GM12864 (cell line): ENCODE measurements around the gene HNRNPAB.

Experiments used
- DNase-seq: peaks from one replicate; pipeline ENCODE4 v3.0.0-alpha.2; 2011; ENCODE audit warnings: low read depth
- H3K4me3 ChIP-seq: 2 replicates; pipeline ENCODE4 v1.5.1; 2011; ENCODE audit warnings: mild to moderate bottlenecking, low read depth, low read length, control low read depth
- CTCF ChIP-seq: IDR thresholded peaks from 2 replicates; pipeline ENCODE4 v1.5.1; 2011; ENCODE audit warnings: low read depth, mild to moderate bottlenecking, moderate library complexity, low read length, control low read depth, inconsistent platforms; ENCODE audit errors: missing control alignments

The HNRNPAB gene

DNA sequence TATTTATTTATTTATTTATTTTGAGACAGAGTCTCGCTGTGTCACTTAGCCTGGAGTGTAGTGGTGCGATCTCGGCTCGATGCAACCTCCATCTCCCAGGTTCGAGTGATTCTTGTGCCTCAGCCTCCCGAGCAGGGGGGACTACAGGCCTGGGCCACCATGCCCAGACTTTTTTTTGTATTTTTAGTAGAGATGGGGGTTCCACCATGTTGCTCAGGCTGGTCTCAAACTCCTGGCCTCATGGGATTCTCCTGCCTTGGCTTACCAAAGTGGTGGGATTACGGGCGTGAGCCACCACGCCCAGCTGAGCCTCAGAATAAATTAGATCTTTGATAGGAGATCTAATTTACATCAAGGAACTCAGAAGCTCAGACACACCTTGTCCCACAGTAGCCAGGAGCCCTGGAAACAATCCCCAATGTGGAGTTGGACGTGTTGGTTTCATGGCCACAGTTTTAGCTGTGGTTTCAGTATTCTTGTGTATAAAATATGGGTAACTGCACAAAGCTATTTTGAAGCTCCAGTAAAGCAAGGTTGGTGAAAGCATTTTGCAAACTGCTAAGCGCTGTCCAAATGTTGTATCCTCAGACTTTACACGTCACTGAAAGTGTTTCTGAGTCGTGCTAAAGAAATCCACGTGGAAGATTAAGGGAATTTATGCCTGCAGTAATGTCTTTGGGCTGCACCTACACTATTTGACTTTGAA, 3.0 kb upstream of the HNRNPAB start:
- no peak for DNase-seq
- no peak overlapping the region for H3K4me3 ChIP-seq
- TF ChIP-seq CTCF, result no peak

GRCh38 chr5:178201927-178202235, 2.5 kb upstream of the HNRNPAB start:
- no peak for TF ChIP-seq CTCF
- no peak for DNase-seq
- H3K4me3 ChIP-seq, result no peak overlapping the region

DNA sequence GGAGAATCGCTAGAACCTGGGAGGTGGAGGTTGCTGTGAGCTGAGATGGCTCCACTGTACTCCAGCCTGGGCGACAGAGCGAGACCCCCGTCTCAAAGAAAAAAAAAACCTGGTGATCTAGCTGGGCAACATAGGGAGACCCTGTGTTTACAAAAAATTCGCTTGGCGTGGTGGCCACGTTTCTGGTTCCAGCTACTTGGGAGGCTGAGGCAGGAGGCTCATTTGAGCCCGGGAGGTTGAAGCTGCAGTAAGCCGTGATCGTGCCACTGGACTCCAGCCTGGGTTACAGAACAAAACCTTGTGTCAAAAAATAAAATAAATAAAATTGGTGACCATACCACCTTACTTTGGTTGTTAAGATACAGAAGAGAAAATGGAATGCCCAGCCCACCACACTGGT, 1.8 kb upstream of the HNRNPAB start:
- DNase-seq, result no peak
- TF ChIP-seq CTCF, result no peak
- no peak overlapping the region for H3K4me3 ChIP-seq

- DNase-seq, result no peak
- peak overlapping the region; percentile 86 for H3K4me3 ChIP-seq
- TF ChIP-seq CTCF, result no peak
Measured at GRCh38 chr5:178203670-178204181, 607 bp upstream of the HNRNPAB start.

- peak; percentile 48 for DNase-seq
- peak overlapping the region; percentile 86 for H3K4me3 ChIP-seq
- TF ChIP-seq CTCF, result no peak
Measured at GRCh38 chr5:178204935-178205748, 809 bp downstream of the HNRNPAB start.

DNA sequence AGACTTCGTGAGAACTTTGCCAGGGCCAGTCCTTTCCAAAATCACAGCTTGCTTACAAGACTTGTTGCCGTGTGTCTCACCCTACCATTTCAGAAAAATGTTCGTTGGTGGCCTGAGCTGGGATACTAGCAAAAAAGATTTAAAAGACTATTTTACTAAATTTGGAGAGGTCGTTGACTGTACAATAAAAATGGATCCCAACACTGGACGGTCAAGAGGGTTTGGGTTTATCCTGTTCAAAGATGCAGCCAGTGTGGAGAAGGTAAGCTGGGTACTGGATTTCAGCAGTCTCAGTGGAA, 1.4 kb downstream of the HNRNPAB start:
- no peak for TF ChIP-seq CTCF
- H3K4me3 ChIP-seq, result peak overlapping the region; percentile 86
- no peak for DNase-seq
